ENCODE measurements around the gene PLXNA3. TPM values are rescaled to one million over a fixed set of nuclear protein-coding genes. Genes with fewer than 3 reads are reported as not detected.

The PLXNA3 gene
- 1 to 10 TPM in 1 of 3 donors, under 1 TPM in 1, not detected in 1; 0.20 to 1.4 TPM for polyA plus RNA-seq

- Mint-ChIP-seq H3K4me3 (peak within 1 kb of the TSS; percentile 85 to 93 (median 91)), H3K36me3 (no peaks in the 10 kb centered on the region), H3K27ac (peak within 1 kb of the TSS; percentile 85 to 95 (median 92)), H3K9me3 (no peaks in the 10 kb centered on the region), H3K4me1 (peaks cover 6 to 11% of the 10 kb centered on the region in 2 donors), H3K27me3 (ENCODE audit: low read depth in 3 of 3) (peaks cover 2 to 5% (median 4%) of the 10 kb centered on the region in 3 donors)
- DNase-seq = peak; percentile 69 to 77 (median 75)
Measured at GRCh38 chrX:154458116-154458953, at the start of gene PLXNA3. PLXNA3 (plus strand) TSS chrX:154458281; CDS start chrX:154460184, 1,903 bp downstream.

DNA sequence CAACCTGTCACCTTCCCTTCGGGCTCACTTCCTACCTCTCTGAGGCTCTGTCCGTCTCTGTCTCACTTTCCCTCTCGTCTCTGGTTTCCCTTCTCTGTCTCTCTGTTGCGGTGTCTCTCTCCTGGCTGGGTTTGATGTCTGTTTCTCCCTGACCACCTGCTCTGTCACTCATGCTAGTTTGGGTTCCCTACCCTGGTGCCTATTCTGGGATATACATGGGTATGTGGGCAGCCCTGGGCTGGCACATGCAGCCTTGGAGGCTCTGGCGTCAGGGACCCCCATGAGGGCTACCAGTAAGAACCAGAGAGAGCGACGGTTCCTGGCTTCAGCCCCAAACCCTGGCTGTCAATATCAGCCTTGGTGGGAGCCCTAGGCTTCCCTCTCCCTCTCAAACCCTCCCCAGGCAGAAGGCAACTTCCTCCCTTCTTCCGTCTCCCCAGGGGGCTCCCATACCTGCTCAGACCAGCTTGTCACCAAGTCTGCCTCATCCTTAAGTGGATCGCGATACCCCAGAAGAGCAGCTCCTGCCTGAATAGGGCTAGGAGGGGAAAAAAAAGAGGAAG lies 49.3 kb upstream of the PLXNA3 start:
- peak overlapping the region; percentile 76 to 88 (median 80) for H3K27ac Mint-ChIP-seq
- peak overlapping the region; percentile 31 to 77 (median 70) for H3K4me3 Mint-ChIP-seq
- no peak for DNase-seq
- no peaks in the 10 kb centered on the region for H3K9me3 Mint-ChIP-seq
- peaks cover 2 to 10% (median 8%) of the 10 kb centered on the region in 3 donors for H3K27me3 Mint-ChIP-seq (ENCODE audit: low read depth in 3 of 3)
- no peaks in the 10 kb centered on the region for H3K36me3 Mint-ChIP-seq
- peaks cover 26% of the 10 kb centered on the region in 2 donors for H3K4me1 Mint-ChIP-seq

GRCh38 chrX:154409222-154409871 lies 48.7 kb upstream of the PLXNA3 start, which contains the start of gene DNASE1L1:
DNASE1L1 (minus strand) TSS chrX:154409254; CDS start chrX:154405568, 3,686 bp downstream.
- no peaks in the 10 kb centered on the region for H3K9me3 Mint-ChIP-seq
- peaks cover 26% of the 10 kb centered on the region in 2 donors for H3K4me1 Mint-ChIP-seq
- peak in 1 of 3 donors; percentile 42 for DNase-seq
- no peaks in the 10 kb centered on the region for H3K36me3 Mint-ChIP-seq
- H3K27ac Mint-ChIP-seq = peak within 1 kb of the TSS; percentile 76 to 88 (median 83)
- peak within 1 kb of the TSS; percentile 31 to 77 (median 70) for H3K4me3 Mint-ChIP-seq
- H3K27me3 Mint-ChIP-seq (ENCODE audit: low read depth in 3 of 3) = peaks cover 2 to 11% (median 9%) of the 10 kb centered on the region in 3 donors

DNA sequence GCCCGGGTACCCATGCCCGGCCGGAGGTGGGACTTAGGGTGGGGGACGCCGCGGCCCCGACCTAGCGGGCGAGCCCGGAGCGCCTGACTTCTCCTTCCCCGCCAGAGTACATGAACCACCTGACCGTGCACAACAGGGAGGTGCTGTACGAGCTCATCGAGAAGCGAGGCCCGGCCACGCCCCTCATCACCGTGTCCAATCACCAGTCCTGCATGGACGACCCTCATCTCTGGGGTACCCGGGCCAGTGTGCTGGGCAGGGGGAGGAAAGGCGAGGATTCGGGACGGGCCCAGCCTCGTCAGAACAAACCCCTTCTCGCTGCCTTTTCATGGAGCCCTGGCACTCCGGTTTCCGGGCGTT lies 46.1 kb upstream of the PLXNA3 start:
- Mint-ChIP-seq H3K4me1 (peaks cover 26% of the 10 kb centered on the region in 2 donors), H3K27me3 (ENCODE audit: low read depth in 3 of 3) (peaks cover 4 to 8% (median 8%) of the 10 kb centered on the region in 3 donors), H3K9me3 (no peaks in the 10 kb centered on the region), H3K27ac (peak overlapping the region; percentile 62 to 86 (median 78)), H3K36me3 (no peaks in the 10 kb centered on the region), H3K4me3 (peak overlapping the region; percentile 71 to 81 (median 76))
- DNase-seq = peak; percentile 27 to 34 (median 34)

DNA sequence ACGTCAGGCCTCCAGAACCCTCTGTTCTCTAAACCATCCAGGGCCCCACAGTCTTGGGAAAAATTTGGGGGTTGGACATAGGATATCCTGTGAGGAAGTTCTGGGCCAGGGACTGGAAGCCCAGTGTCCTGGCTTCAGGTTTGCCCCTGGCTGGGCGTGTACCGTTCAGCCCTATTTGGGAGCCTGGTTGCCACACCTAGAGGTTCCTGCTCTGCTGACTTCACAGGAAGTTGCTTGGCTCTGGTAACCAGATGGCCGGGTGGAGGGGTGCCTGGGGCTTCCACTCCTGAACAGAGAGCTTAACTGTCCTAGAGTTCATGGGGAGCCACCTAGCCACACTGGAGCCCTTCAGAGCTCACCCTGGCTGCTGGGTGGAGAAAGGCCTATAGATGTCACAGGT lies 45.6 kb upstream of the PLXNA3 start:
- no peak for DNase-seq
- peaks cover 4 to 10% (median 8%) of the 10 kb centered on the region in 3 donors for H3K27me3 Mint-ChIP-seq (ENCODE audit: low read depth in 3 of 3)
- H3K9me3 Mint-ChIP-seq = no peaks in the 10 kb centered on the region
- H3K36me3 Mint-ChIP-seq = no peaks in the 10 kb centered on the region
- H3K27ac Mint-ChIP-seq = peak overlapping the region; percentile 49 to 86 (median 78)
- H3K4me1 Mint-ChIP-seq = peaks cover 26% of the 10 kb centered on the region in 2 donors
- peak overlapping the region; percentile 71 to 81 (median 76) for H3K4me3 Mint-ChIP-seq

- Mint-ChIP-seq H3K4me3 (peak overlapping the region in 4 of 5 donors; percentile 7 to 76 (median 38)), H3K36me3 (no peaks in the 10 kb centered on the region), H3K27ac (peak overlapping the region in 3 of 6 donors; percentile 62 to 86 (median 84))
Measured at GRCh38 chrX:154413142-154413541, 44.9 kb upstream of the PLXNA3 start.

DNA sequence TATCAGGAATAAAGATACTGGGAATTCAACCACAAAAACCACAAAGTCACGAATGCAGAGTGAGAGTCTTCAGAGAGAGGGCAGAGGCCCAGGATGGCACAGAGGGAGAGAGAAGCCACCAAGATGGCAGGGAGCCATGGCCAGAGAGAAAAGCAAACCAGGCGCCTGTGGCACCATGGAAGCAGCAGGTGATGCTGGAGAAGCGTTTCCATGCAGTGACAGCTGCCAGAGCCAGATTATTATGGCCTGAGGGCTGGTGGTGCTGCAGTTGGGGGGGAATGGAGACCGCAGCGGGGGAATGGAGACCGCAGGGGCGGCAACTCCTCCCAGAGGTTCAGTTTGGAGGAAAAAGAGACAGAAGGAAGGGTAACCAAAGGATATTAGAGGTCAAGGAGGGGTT lies 40.9 kb upstream of the PLXNA3 start:
- H3K27me3 Mint-ChIP-seq (ENCODE audit: low read depth in 3 of 3) = peaks cover 1 to 6% (median 4%) of the 10 kb centered on the region in 3 donors
- peaks cover 6 to 8% of the 10 kb centered on the region in 2 donors for H3K4me1 Mint-ChIP-seq
- no peak overlapping the region for H3K27ac Mint-ChIP-seq
- H3K9me3 Mint-ChIP-seq = no peaks in the 10 kb centered on the region
- H3K4me3 Mint-ChIP-seq = no peak overlapping the region
- H3K36me3 Mint-ChIP-seq = no peaks in the 10 kb centered on the region
- DNase-seq = no peak

More at GRCh38 chrX:154413142-154413541, 44.9 kb upstream of the PLXNA3 start:
- Mint-ChIP-seq H3K27me3 (ENCODE audit: low read depth in 3 of 3) (peaks cover 4 to 10% (median 8%) of the 10 kb centered on the region in 3 donors), H3K9me3 (no peaks in the 10 kb centered on the region), H3K4me1 (peaks cover 26% of the 10 kb centered on the region in 2 donors)
- DNase-seq = no peak

- Mint-ChIP-seq H3K4me3 (no peak overlapping the region), H3K4me1 (no peaks in the 10 kb centered on the region), H3K27me3 (ENCODE audit: low read depth in 3 of 3) (peaks cover 0 to 4% (median 1%) of the 10 kb centered on the region in 3 donors), H3K36me3 (no peaks in the 10 kb centered on the region), H3K27ac (no peak overlapping the region), H3K9me3 (no peaks in the 10 kb centered on the region)
- DNase-seq = no peak
Measured at GRCh38 chrX:154419189-154419588, 38.9 kb upstream of the PLXNA3 start.

GRCh38 chrX:154419688-154420401 lies 38.2 kb upstream of the PLXNA3 start:
- Mint-ChIP-seq H3K4me1 (no peaks in the 10 kb centered on the region), H3K4me3 (no peak overlapping the region), H3K36me3 (no peaks in the 10 kb centered on the region), H3K27ac (no peak overlapping the region), H3K27me3 (ENCODE audit: low read depth in 3 of 3) (peaks cover 0 to 4% (median 1%) of the 10 kb centered on the region in 3 donors), H3K9me3 (no peaks in the 10 kb centered on the region)
- DNase-seq = no peak

GRCh38 chrX:154420402-154420756 lies 37.7 kb upstream of the PLXNA3 start:
- peaks cover 0 to 4% (median under 1%) of the 10 kb centered on the region in 3 donors for H3K27me3 Mint-ChIP-seq (ENCODE audit: low read depth in 3 of 3)
- no peaks in the 10 kb centered on the region for H3K9me3 Mint-ChIP-seq
- no peak overlapping the region for H3K27ac Mint-ChIP-seq
- no peaks in the 10 kb centered on the region for H3K4me1 Mint-ChIP-seq
- H3K4me3 Mint-ChIP-seq = no peak overlapping the region
- DNase-seq = no peak
- H3K36me3 Mint-ChIP-seq = no peaks in the 10 kb centered on the region

DNA sequence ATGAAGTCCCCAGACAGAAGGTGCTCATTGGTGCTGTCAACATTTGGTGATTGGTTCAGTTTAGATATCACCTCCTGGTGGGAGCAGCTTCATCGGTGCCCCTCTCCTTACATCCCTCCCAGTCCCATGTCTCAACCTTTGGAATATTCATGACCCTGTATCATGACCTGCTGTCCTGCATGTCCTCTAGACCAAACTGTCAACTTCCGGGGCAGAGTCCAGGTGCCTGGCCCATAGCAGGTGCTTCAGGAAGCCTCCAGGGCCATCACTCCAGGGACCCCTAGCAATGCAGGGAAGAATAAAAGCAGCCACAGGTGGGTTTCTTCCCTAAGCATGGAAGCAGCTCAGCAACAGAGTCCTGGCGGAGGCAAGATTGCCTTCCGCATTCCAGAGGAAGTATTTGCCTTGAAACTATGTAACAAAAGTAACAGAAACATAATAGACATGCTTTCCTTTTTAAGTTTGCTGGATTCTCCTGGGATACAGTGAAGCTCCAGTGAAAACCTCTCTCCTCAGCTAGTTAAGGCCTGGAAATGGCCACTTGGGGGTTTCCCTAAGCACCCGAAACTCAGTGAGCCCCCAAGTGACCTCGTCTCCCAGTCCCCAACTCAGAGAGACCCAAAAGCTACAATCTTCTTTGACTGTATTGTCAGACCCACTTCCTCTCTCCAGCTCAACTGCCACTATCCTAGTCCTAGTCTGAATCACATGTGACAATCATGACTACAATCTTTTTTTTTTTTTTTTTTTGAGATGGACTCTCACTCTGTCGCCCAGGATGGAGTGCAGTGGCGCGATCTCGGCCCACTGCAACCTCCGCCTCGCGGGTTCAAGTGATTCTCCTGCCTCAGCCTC lies 30.9 kb upstream of the PLXNA3 start:
- no peak overlapping the region for H3K27ac Mint-ChIP-seq
- H3K27me3 Mint-ChIP-seq (ENCODE audit: low read depth in 3 of 3) = peaks cover 3 to 15% (median 11%) of the 10 kb centered on the region in 3 donors
- no peaks in the 10 kb centered on the region for H3K36me3 Mint-ChIP-seq
- H3K9me3 Mint-ChIP-seq = no peaks in the 10 kb centered on the region
- H3K4me1 Mint-ChIP-seq = peaks cover 21 to 25% of the 10 kb centered on the region in 2 donors
- no peak for DNase-seq
- peak overlapping the region in 2 of 5 donors; percentile 30 to 39 for H3K4me3 Mint-ChIP-seq
